PC-3 (cell line): Measurements from ENCODE around the gene COQ8A.
"Not testable (repeated sequence)": the region's sequence is repeated elsewhere in the genome, so short reads cannot be mapped to it uniquely, and the experiment has no call there.

Experiments
- CTCF ChIP-seq: fragments of 300-600 bp; sonication (generic); conservative IDR thresholded peaks from 2 replicates; pipeline ENCODE4 v1.5.1; 2017; ENCODE audit warnings: antibody characterized with exemption, low read depth, mild to moderate bottlenecking, low read length
- EZH2 ChIP-seq: fragments of 300-600 bp; sonication (generic); IDR thresholded peaks from one replicate; pipeline ENCODE4 v1.6.1; 2017; ENCODE audit warnings: antibody characterized with exemption, mild to moderate bottlenecking, low read length; ENCODE audit not compliant: unreplicated experiment
- EZH2phosphoT487 ChIP-seq: fragments of 300-600 bp; sonication (generic); IDR thresholded peaks from 2 replicates; pipeline ENCODE4 v1.6.1; 2018; ENCODE audit warnings: mild to moderate bottlenecking, antibody characterized with exemption, low read length, borderline replicate concordance

- not testable (repeated sequence) for TF ChIP-seq CTCF, EZH2phosphoT487, EZH2
Measured at GRCh38 chr1:226955857-226956256, 15.8 kb downstream of the COQ8A start.
